IMR-90 (cell line): ENCODE measurements around the gene MAOA. TPM values are rescaled to one million over a fixed set of nuclear protein-coding genes. Genes with fewer than 3 reads are reported as not detected.

Source experiments
- ATAC-seq: fragments of 200-7000 bp; cut with Tn5 transposase; 2 replicates; pipeline ENCODE4 v1.9.1; 2020; ENCODE audit warnings: low read depth, mild to moderate bottlenecking, moderate library complexity
- BruUV-seq: library from RNA; stranded (reverse); fragments of 400-500 nt; replicated peaks from 2 replicates; lab custom pipeline; 2021; lab: Mats Ljungman, UMichigan
- CTCF ChIA-PET: fragments of 300-600 bp; formaldehyde crosslinking; extraction: SDS; loops from one replicate; lab custom pipeline; 2021; ENCODE audit warnings: antibody characterized with exemption; lab: Yijun Ruan, JAX
- POLR2A ChIA-PET: fragments of 300-600 bp; sonication (Branson Sonifier 250); formaldehyde crosslinking; loops from one replicate; lab custom pipeline; 2022; ENCODE audit warnings: antibody characterized with exemption; ENCODE audit not compliant: unreplicated experiment; lab: Charles Lee
- DNase-seq: peaks from one replicate; pipeline ENCODE4 v3.0.0; 2013
- H2AFZ ChIP-seq: replicated peaks from 2 replicates; pipeline ENCODE3; 2013; ENCODE audit warnings: low read length, mild to moderate bottlenecking; ENCODE audit not compliant: poor library complexity
- H2AK5ac ChIP-seq: 2 replicates; pipeline ENCODE4 v1.6.1; 2013; ENCODE audit warnings: low read depth, low read length, inconsistent platforms
- H2AK9ac ChIP-seq: replicated peaks from 2 replicates; pipeline ENCODE3; 2013; ENCODE audit warnings: mild to moderate bottlenecking, low read depth, low read length, moderate library complexity; ENCODE audit not compliant: poor library complexity
- H2BK120ac ChIP-seq: 2 replicates; pipeline ENCODE4 v1.6.1; 2013; ENCODE audit warnings: low read depth, low read length, inconsistent platforms
- H2BK15ac ChIP-seq: 3 replicates; pipeline ENCODE4 v1.6.1; 2013; ENCODE audit warnings: low read depth, low read length, inconsistent platforms
- H2BK20ac ChIP-seq: 2 replicates; pipeline ENCODE4 v1.6.1; 2013; ENCODE audit warnings: low read depth, mild to moderate bottlenecking, inconsistent platforms, low read length, moderate library complexity
- H2BK5ac ChIP-seq: 2 replicates; pipeline ENCODE4 v1.6.1; 2013; ENCODE audit warnings: mild to moderate bottlenecking, low read depth, low read length, inconsistent platforms; ENCODE audit not compliant: poor library complexity, severe bottlenecking
- H3K14ac ChIP-seq: replicated peaks from 2 replicates; pipeline ENCODE4 v1.6.1; 2013; ENCODE audit warnings: low read depth, low read length, inconsistent platforms
- H3K18ac ChIP-seq: 2 replicates; pipeline ENCODE4 v1.6.1; 2013; ENCODE audit warnings: low read depth, low read length, control low read depth
- H3K23ac ChIP-seq: 2 replicates; pipeline ENCODE4 v1.6.1; 2013; ENCODE audit warnings: low read depth, low read length, inconsistent platforms
- H3K27ac ChIP-seq: 2 replicates; pipeline ENCODE4 v1.5.1; 2013; ENCODE audit warnings: mild to moderate bottlenecking, control low read depth, low read length; ENCODE audit not compliant: insufficient read depth
- H3K27me3 ChIP-seq: 2 replicates; pipeline ENCODE4 v1.6.1; 2013; ENCODE audit warnings: low read length; ENCODE audit not compliant: control insufficient read depth, insufficient read depth
- H3K36me3 ChIP-seq: 2 replicates; pipeline ENCODE4 v1.6.1; 2013; ENCODE audit warnings: low read length, mixed read lengths; ENCODE audit not compliant: control insufficient read depth, insufficient read depth
- H3K4ac ChIP-seq: 2 replicates; pipeline ENCODE4 v1.6.1; 2013; ENCODE audit warnings: low read depth, low read length, inconsistent platforms
- H3K4me1 ChIP-seq: 2 replicates; pipeline ENCODE4 v1.6.1; 2013; ENCODE audit warnings: low read length, mixed read lengths; ENCODE audit not compliant: control insufficient read depth, insufficient read depth
- H3K4me2 ChIP-seq: 2 replicates; pipeline ENCODE4 v1.6.1; 2013; ENCODE audit warnings: low read depth, mild to moderate bottlenecking, control low read depth, low read length, moderate library complexity
- H3K4me3 ChIP-seq: 2 replicates; pipeline ENCODE4 v1.5.1; 2013; ENCODE audit warnings: low read depth, mild to moderate bottlenecking, control low read depth, low read length, moderate library complexity; ENCODE audit not compliant: insufficient read depth
- H3K56ac ChIP-seq: 2 replicates; pipeline ENCODE4 v1.6.1; 2013; ENCODE audit warnings: low read length, inconsistent platforms; ENCODE audit not compliant: insufficient read depth; ENCODE audit errors: extremely low read depth
- H3K79me1 ChIP-seq, 2 experiments: 2 replicates each; pipeline ENCODE4 v1.6.1; 2013; ENCODE audit warnings: low read length in 2 of 2, inconsistent platforms in 1 of 2, low read depth in 1 of 2
- H3K9ac ChIP-seq: 2 replicates; pipeline ENCODE4 v1.6.1; 2013; ENCODE audit warnings: low read depth, low read length, control low read depth
- H3K9me1 ChIP-seq: 2 replicates; pipeline ENCODE4 v1.6.1; 2013; ENCODE audit warnings: low read length, inconsistent platforms; ENCODE audit not compliant: insufficient read depth
- H3K9me3 ChIP-seq: 2 replicates; pipeline ENCODE4 v1.6.1; 2013; ENCODE audit warnings: low read length; ENCODE audit not compliant: control insufficient read depth, insufficient read depth
- H4K20me1 ChIP-seq: 2 replicates; pipeline ENCODE4 v1.6.1; 2013; ENCODE audit warnings: low read length, inconsistent platforms; ENCODE audit not compliant: insufficient read depth
- H4K5ac ChIP-seq: 2 replicates; pipeline ENCODE4 v1.6.1; 2013; ENCODE audit warnings: mild to moderate bottlenecking, low read depth, low read length, control low read depth
- H4K8ac ChIP-seq, 2 experiments: 2 replicates each; pipeline ENCODE4 v1.6.1; 2013; ENCODE audit warnings: low read depth in 2 of 2, low read length in 2 of 2, control low read depth in 1 of 2, inconsistent platforms in 1 of 2
- H4K91ac ChIP-seq: 2 replicates; pipeline ENCODE4 v1.6.1; 2013; ENCODE audit warnings: low read depth, low read length, inconsistent platforms; ENCODE audit not compliant: insufficient read depth
- BHLHE40 ChIP-seq: fragments of 150-350 bp; IDR thresholded peaks from 2 replicates; pipeline ENCODE4 v1.6.1; 2016; ENCODE audit warnings: mild to moderate bottlenecking, low read depth, low read length
- CEBPB ChIP-seq: IDR thresholded peaks from 2 replicates; pipeline ENCODE4 v1.6.1; 2012; ENCODE audit warnings: low read depth, low read length, improper control_type of control experiment
- CHD1 ChIP-seq: IDR thresholded peaks from 2 replicates; pipeline ENCODE4 v1.6.1; 2012; ENCODE audit warnings: low read depth, low read length, improper control_type of control experiment
- CTCF ChIP-seq: conservative IDR thresholded peaks from 2 replicates; pipeline ENCODE4 v1.5.1; 2012; ENCODE audit warnings: mild to moderate bottlenecking, low read depth, low read length, improper control_type of control experiment
- ELK1 ChIP-seq: fragments of 150-350 bp; IDR thresholded peaks from 2 replicates; pipeline ENCODE4 v1.6.1; 2016; ENCODE audit warnings: low read depth, mild to moderate bottlenecking, low read length, moderate library complexity, borderline replicate concordance
- FOS ChIP-seq: fragments of 150-350 bp; IDR thresholded peaks from 2 replicates; pipeline ENCODE4 v1.6.1; 2016; ENCODE audit warnings: low read depth, low read length
- MAFK ChIP-seq: IDR thresholded peaks from 2 replicates; pipeline ENCODE4 v1.6.1; 2012; ENCODE audit warnings: low read depth, low read length, improper control_type of control experiment
- MAZ ChIP-seq: IDR thresholded peaks from 2 replicates; pipeline ENCODE4 v1.6.1; 2012; ENCODE audit warnings: low read depth, mild to moderate bottlenecking, low read length, improper control_type of control experiment, moderate library complexity, borderline replicate concordance
- MXI1 ChIP-seq: IDR thresholded peaks from 2 replicates; pipeline ENCODE4 v1.6.1; 2012; ENCODE audit warnings: low read depth, mild to moderate bottlenecking, low read length, moderate library complexity, borderline replicate concordance
- NFE2L2 ChIP-seq: fragments of 150-350 bp; IDR thresholded peaks from 2 replicates; pipeline ENCODE4 v1.6.1; 2016; ENCODE audit warnings: low read depth, mild to moderate bottlenecking, low read length
- POLR2A ChIP-seq: IDR thresholded peaks from 2 replicates; pipeline ENCODE4 v1.6.1; 2012; ENCODE audit warnings: mild to moderate bottlenecking, low read depth, low read length
- RAD21 ChIP-seq: IDR thresholded peaks from 2 replicates; pipeline ENCODE4 v1.6.1; 2012; ENCODE audit warnings: low read length, improper control_type of control experiment
- RCOR1 ChIP-seq: IDR thresholded peaks from 2 replicates; pipeline ENCODE4 v1.6.1; 2012; ENCODE audit warnings: mild to moderate bottlenecking, low read length, improper control_type of control experiment; ENCODE audit not compliant: insufficient replicate concordance
- RFX5 ChIP-seq: IDR thresholded peaks from 2 replicates; pipeline ENCODE4 v1.8.0; 2012; ENCODE audit warnings: low read depth, mild to moderate bottlenecking, low read length, moderate library complexity
- SMC3 ChIP-seq: fragments of 150-350 bp; IDR thresholded peaks from 2 replicates; pipeline ENCODE4 v1.6.1; 2016; ENCODE audit warnings: low read depth, mild to moderate bottlenecking, antibody characterized with exemption, low read length, moderate library complexity
- USF2 ChIP-seq: fragments of 150-350 bp; IDR thresholded peaks from 2 replicates; pipeline ENCODE4 v1.6.1; 2017; ENCODE audit warnings: mild to moderate bottlenecking, antibody characterized with exemption, low read length, low read depth
- WGBS, 2 experiments: methylation state at CpG; one replicate each; pipeline versions ENCODE4 v1.1.5 to v1.1.7; 2013; ENCODE audit warnings: missing lambda C conversion rate in 2 of 2; ENCODE audit not compliant: insufficient read length in 1 of 2; ENCODE audit errors: extremely low coverage in 2 of 2; 5-methylcytosine and 5-hydroxymethylcytosine counted together
- dilution Hi-C: fragments of 300-500 bp; cut with HindIII; formaldehyde crosslinking; loops from one replicate; pipeline ENCODE4 v1.14.3; 2018; ENCODE audit warnings: low sequenced_read_pairs; ENCODE audit not compliant: unreplicated experiment
- in situ Hi-C: fragments of 300-500 bp; cut with MboI; formaldehyde crosslinking; loops from 3 replicates; pipeline ENCODE4 v1.14.3; 2019; ENCODE audit warnings: low sequenced_read_pairs, inconsistent platforms, mixed read lengths
- intact Hi-C: fragments of 100-400 bp; cut with micrococcal nuclease; formaldehyde crosslinking; loops from 2 replicates; pipeline ENCODE4 v1.10.0; 2022
- polyA plus RNA-seq, 3 experiments: library from polyadenylated mRNA; depleted of rRNA; stranded (reverse); fragments of >200 nt; gene quantifications; 2 replicates each; pipeline ENCODE4 v1.2.3, GENCODE V29; 2012; ENCODE audit warnings: low replicate concordance in 1 of 3
- total RNA-seq: library from RNA; depleted of rRNA; stranded (reverse); fragments of >200 nt; gene quantifications from 2 replicates; pipeline ENCODE4 v1.2.3, GENCODE V29; 2012

The MAOA gene
- total and polyA plus RNA-seq, 2 of the 4 experiments (the other 2 are of a cell fraction), result 0.14 to 0.36 TPM

GRCh38 chrX:43717161-43717560, 61.1 kb downstream of the MAOA start:
- no peak overlapping the region for H3K14ac ChIP-seq
- H3K9me3 ChIP-seq, result peaks cover 7% of the 10 kb centered on the region; the same call in 1 of the 2 replicates
- H2BK5ac ChIP-seq, result no peak overlapping the region
- no peak overlapping the region for H4K5ac ChIP-seq
- intact Hi-C loops (no loop called here), in situ Hi-C loops (no loop called here), dilution Hi-C loops (no loop called here)
- no peaks in the 10 kb centered on the region for H3K9me1 ChIP-seq
- DNase-seq (no peak), ATAC-seq (no peak)
- H3K4me3 ChIP-seq, result no peak overlapping the region
- no peak overlapping the region for H2BK120ac ChIP-seq
- H2BK15ac ChIP-seq, result no peak overlapping the region
- no peak overlapping the region for H3K56ac ChIP-seq
- H3K79me1 ChIP-seq, result no peaks in the 10 kb centered on the region
- no TSS peak for BruUV-seq
- TF ChIP-seq RAD21 (no peak), POLR2A (no peak), CEBPB (no peak), ELK1 (no peak), CTCF (no peak), RFX5 (no peak), FOS (no peak), RCOR1 (no peak), NFE2L2 (no peak), CHD1 (no peak), BHLHE40 (no peak), MAZ (no peak), SMC3 (no peak), MXI1 (no peak), USF2 (no peak), MAFK (no peak)
- no peak overlapping the region for H4K91ac ChIP-seq
- ChIA-PET POLR2A (no interaction called here), CTCF (no interaction called here)
- no CpG with 5 or more reads among the region's 1 CpG for WGBS, 2 experiments
- H3K4me2 ChIP-seq, result no peak overlapping the region
- no peaks in the 10 kb centered on the region for H3K4me1 ChIP-seq
- no peak overlapping the region for H3K9ac ChIP-seq
- H3K4ac ChIP-seq, result no peak overlapping the region
- no peak overlapping the region for H2AFZ ChIP-seq
- H2AK5ac ChIP-seq, result no peak overlapping the region
- H3K36me3 ChIP-seq, result no peaks in the 10 kb centered on the region
- no peaks in the 10 kb centered on the region for H4K20me1 ChIP-seq
- no peaks in the 10 kb centered on the region for H3K27me3 ChIP-seq
- H3K27ac ChIP-seq, result no peak overlapping the region
- no peak overlapping the region for H4K8ac ChIP-seq
- H3K18ac ChIP-seq, result no peak overlapping the region
- no peak overlapping the region for H2BK20ac ChIP-seq
- H3K23ac ChIP-seq, result no peak overlapping the region
- H2AK9ac ChIP-seq, result no peak overlapping the region
